Karpas-422 (cell line): ENCODE measurements around the gene NUP93. TPM values are rescaled to one million over a fixed set of nuclear protein-coding genes. Genes with fewer than 3 reads are reported as not detected.

Experiments used
- DNase-seq: peaks from one replicate; pipeline ENCODE4 v3.0.0-alpha.2; 2015
- H2AFZ ChIP-seq: fragments of 200-600 bp; sonication (generic); 2 replicates; pipeline ENCODE4 v1.6.1; 2014; ENCODE audit warnings: antibody characterized with exemption, low read length, mixed read lengths
- H3K27ac ChIP-seq: fragments of 200-600 bp; sonication (generic); 2 replicates; pipeline ENCODE4 v1.5.1; 2014; ENCODE audit warnings: mild to moderate bottlenecking, low read length, moderate library complexity
- H3K27me3 ChIP-seq: fragments of 200-600 bp; sonication (generic); 2 replicates; pipeline ENCODE4 v1.6.1; 2014; ENCODE audit warnings: low read length, mixed read lengths
- H3K36me3 ChIP-seq: fragments of 200-600 bp; sonication (generic); 2 replicates; pipeline ENCODE4 v1.6.1; 2014; ENCODE audit warnings: low read length, mixed read lengths; ENCODE audit not compliant: insufficient read depth
- H3K4me1 ChIP-seq: fragments of 200-600 bp; sonication (generic); 2 replicates; pipeline ENCODE4 v1.6.1; 2014; ENCODE audit warnings: mild to moderate bottlenecking, low read length, mixed read lengths
- H3K4me2 ChIP-seq: fragments of 200-600 bp; sonication (generic); 2 replicates; pipeline ENCODE4 v1.6.1; 2014; ENCODE audit warnings: low read length, low read depth, mild to moderate bottlenecking; ENCODE audit not compliant: poor library complexity, severe bottlenecking
- H3K4me3 ChIP-seq: fragments of 200-600 bp; sonication (generic); 2 replicates; pipeline ENCODE4 v1.5.1; 2014; ENCODE audit warnings: mild to moderate bottlenecking, antibody characterized with exemption, low read length, mixed read lengths
- H3K79me2 ChIP-seq: fragments of 200-600 bp; sonication (generic); 2 replicates; pipeline ENCODE4 v1.6.1; 2014; ENCODE audit warnings: mild to moderate bottlenecking, low read length, mixed read lengths
- H3K9ac ChIP-seq: fragments of 200-600 bp; sonication (generic); 2 replicates; pipeline ENCODE4 v1.6.0; 2014; ENCODE audit warnings: low read length
- H3K9me2 ChIP-seq: fragments of 200-600 bp; sonication (generic), shearing (Covaris generic); replicated peaks from 2 replicates; pipeline ENCODE4 v1.6.0; 2014; ENCODE audit warnings: mild to moderate bottlenecking, low read length, moderate library complexity; ENCODE audit not compliant: insufficient read depth
- H3K9me3 ChIP-seq: fragments of 300-700, 200-600 bp; sonication (generic); 2 replicates; pipeline ENCODE4 v1.6.1; 2014; ENCODE audit warnings: low read length, mixed read lengths
- H4K20me1 ChIP-seq: fragments of 200-600 bp; sonication (generic); 2 replicates; pipeline ENCODE4 v1.6.1; 2014; ENCODE audit warnings: mild to moderate bottlenecking, antibody characterized with exemption, low read length, low read depth; ENCODE audit not compliant: insufficient read depth
- total RNA-seq: library from RNA; depleted of rRNA; stranded (reverse); fragments of >200 nt; shearing (Covaris generic); gene quantifications from 2 replicates; pipeline ENCODE4 v1.2.3, GENCODE V29; 2014; ENCODE audit warnings: low replicate concordance

The NUP93 gene
- total RNA-seq, 1 experiment from 2014 or later, result 116 TPM

GRCh38 chr16:56870276-56870888, 140.5 kb downstream of the NUP93 start:
- Histone ChIP-seq H3K4me2 (peak overlapping the region; percentile 34), H3K27ac (no peak overlapping the region), H3K36me3 (no peaks in the 10 kb centered on the region), H3K79me2 (no peaks in the 10 kb centered on the region), H3K9ac (no peak overlapping the region), H2AFZ (peak overlapping the region; percentile 83; the same call in 1 of the 2 replicates), H4K20me1 (no peaks in the 10 kb centered on the region), H3K27me3 (no peaks in the 10 kb centered on the region), H3K9me2 (no peaks in the 10 kb centered on the region), H3K9me3 (no peaks in the 10 kb centered on the region), H3K4me3 (no peak overlapping the region), H3K4me1 (peaks cover 12% of the 10 kb centered on the region)
- no peak for DNase-seq

- H3K9me3 ChIP-seq, result no peaks in the 10 kb centered on the region
- no peak overlapping the region for H3K4me3 ChIP-seq
- no peaks in the 10 kb centered on the region for H3K27me3 ChIP-seq
- H4K20me1 ChIP-seq, result no peaks in the 10 kb centered on the region
- H3K4me1 ChIP-seq, result peaks cover 12% of the 10 kb centered on the region
- no peak overlapping the region; the same call in 1 of the 2 replicates for H2AFZ ChIP-seq
- H3K36me3 ChIP-seq, result no peaks in the 10 kb centered on the region
- no peaks in the 10 kb centered on the region for H3K9me2 ChIP-seq
- no peak overlapping the region for H3K4me2 ChIP-seq
- no peaks in the 10 kb centered on the region for H3K79me2 ChIP-seq
- no peak overlapping the region for H3K27ac ChIP-seq
- no peak for DNase-seq
- H3K9ac ChIP-seq, result no peak overlapping the region
Measured at GRCh38 chr16:56871172-56871593, 141.3 kb downstream of the NUP93 start.

- Histone ChIP-seq H3K9ac (no peak overlapping the region), H4K20me1 (no peaks in the 10 kb centered on the region), H2AFZ (no peak overlapping the region), H3K79me2 (no peaks in the 10 kb centered on the region), H3K4me3 (no peak overlapping the region), H3K4me1 (peaks cover 12% of the 10 kb centered on the region), H3K9me2 (no peaks in the 10 kb centered on the region), H3K4me2 (no peak overlapping the region), H3K27me3 (no peaks in the 10 kb centered on the region), H3K36me3 (no peaks in the 10 kb centered on the region), H3K27ac (no peak overlapping the region), H3K9me3 (no peaks in the 10 kb centered on the region)
- DNase-seq, result no peak
Measured at GRCh38 chr16:56872863-56873391, 143.0 kb downstream of the NUP93 start.

- H3K27me3 ChIP-seq, result no peaks in the 10 kb centered on the region
- no peaks in the 10 kb centered on the region for H3K36me3 ChIP-seq
- no peaks in the 10 kb centered on the region for H4K20me1 ChIP-seq
- no peak overlapping the region for H3K9ac ChIP-seq
- H3K4me2 ChIP-seq, result no peak overlapping the region
- no peak overlapping the region for H2AFZ ChIP-seq
- H3K79me2 ChIP-seq, result no peaks in the 10 kb centered on the region
- no peak for DNase-seq
- H3K9me3 ChIP-seq, result no peaks in the 10 kb centered on the region
- no peak overlapping the region for H3K27ac ChIP-seq
- peaks cover 3% of the 10 kb centered on the region for H3K4me1 ChIP-seq
- no peak overlapping the region for H3K4me3 ChIP-seq
- no peaks in the 10 kb centered on the region for H3K9me2 ChIP-seq
Measured at GRCh38 chr16:56874800-56875199, 144.9 kb downstream of the NUP93 start.

- H2AFZ ChIP-seq, result no peak overlapping the region
- H3K9me3 ChIP-seq, result no peaks in the 10 kb centered on the region
- no peak for DNase-seq
- no peaks in the 10 kb centered on the region for H3K36me3 ChIP-seq
- H3K27ac ChIP-seq, result no peak overlapping the region
- no peaks in the 10 kb centered on the region for H3K27me3 ChIP-seq
- H3K4me2 ChIP-seq, result no peak overlapping the region
- H3K4me1 ChIP-seq, result no peaks in the 10 kb centered on the region
- H3K79me2 ChIP-seq, result no peaks in the 10 kb centered on the region
- H3K9me2 ChIP-seq, result no peaks in the 10 kb centered on the region
- H4K20me1 ChIP-seq, result no peaks in the 10 kb centered on the region
- no peak overlapping the region for H3K9ac ChIP-seq
- no peak overlapping the region for H3K4me3 ChIP-seq
Measured at GRCh38 chr16:56876048-56876447, 146.1 kb downstream of the NUP93 start.

GRCh38 chr16:56877486-56878182, 147.7 kb downstream of the NUP93 start:
- H3K27ac ChIP-seq, result no peak overlapping the region
- H4K20me1 ChIP-seq, result no peaks in the 10 kb centered on the region
- no peaks in the 10 kb centered on the region for H3K36me3 ChIP-seq
- H2AFZ ChIP-seq, result no peak overlapping the region
- H3K9ac ChIP-seq, result no peak overlapping the region
- H3K27me3 ChIP-seq, result no peaks in the 10 kb centered on the region
- H3K4me1 ChIP-seq, result no peaks in the 10 kb centered on the region
- H3K79me2 ChIP-seq, result no peaks in the 10 kb centered on the region
- no peak overlapping the region for H3K4me2 ChIP-seq
- H3K4me3 ChIP-seq, result no peak overlapping the region
- no peaks in the 10 kb centered on the region for H3K9me3 ChIP-seq
- H3K9me2 ChIP-seq, result no peaks in the 10 kb centered on the region
- no peak for DNase-seq

GRCh38 chr16:56878282-56878854, 148.4 kb downstream of the NUP93 start:
- Histone ChIP-seq H3K79me2 (no peaks in the 10 kb centered on the region), H3K4me3 (no peak overlapping the region), H3K4me2 (no peak overlapping the region), H3K9ac (no peak overlapping the region), H3K4me1 (no peaks in the 10 kb centered on the region), H2AFZ (no peak overlapping the region), H3K36me3 (no peaks in the 10 kb centered on the region), H4K20me1 (no peaks in the 10 kb centered on the region), H3K9me2 (no peaks in the 10 kb centered on the region), H3K9me3 (no peaks in the 10 kb centered on the region), H3K27me3 (no peaks in the 10 kb centered on the region), H3K27ac (no peak overlapping the region)
- DNase-seq, result no peak

- no peaks in the 10 kb centered on the region for H3K36me3 ChIP-seq
- no peaks in the 10 kb centered on the region for H4K20me1 ChIP-seq
- DNase-seq, result no peak
- no peak overlapping the region for H3K27ac ChIP-seq
- no peak overlapping the region for H3K4me3 ChIP-seq
- H3K9me2 ChIP-seq, result no peaks in the 10 kb centered on the region
- H3K4me1 ChIP-seq, result no peaks in the 10 kb centered on the region
- H3K4me2 ChIP-seq, result no peak overlapping the region
- H2AFZ ChIP-seq, result no peak overlapping the region
- H3K9ac ChIP-seq, result no peak overlapping the region
- no peaks in the 10 kb centered on the region for H3K27me3 ChIP-seq
- H3K79me2 ChIP-seq, result no peaks in the 10 kb centered on the region
- H3K9me3 ChIP-seq, result no peaks in the 10 kb centered on the region
Measured at GRCh38 chr16:56879276-56879675, 149.3 kb downstream of the NUP93 start.
